ENCODE data around the gene HMGCL. TPM values are rescaled to one million over a fixed set of nuclear protein-coding genes. Genes with fewer than 3 reads are reported as not detected.

The HMGCL gene
- total RNA-seq, 1 donor from 2014 or later: 30.7 TPM

DNA sequence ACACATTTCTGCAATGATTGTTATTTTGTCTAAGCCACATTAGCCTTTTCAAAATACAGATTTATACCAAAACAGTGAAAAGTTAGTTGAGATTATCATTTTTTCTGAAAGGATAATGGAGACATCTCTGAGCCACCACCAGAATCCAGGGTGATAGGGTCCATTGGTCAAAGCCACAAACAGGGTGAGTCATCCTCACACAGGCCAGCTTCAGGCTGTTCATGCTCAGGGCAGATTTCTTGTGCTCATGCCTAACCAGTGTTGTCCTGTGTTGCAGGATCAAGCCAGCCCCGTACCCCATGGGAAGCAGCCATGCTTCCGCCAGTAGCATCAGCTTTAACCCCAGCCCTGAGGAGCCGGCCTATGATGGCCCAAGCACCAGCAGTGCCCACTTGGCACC lies 68.6 kb downstream of the HMGCL start:
- DNase-seq (no peak), ATAC-seq (ENCODE audit: low read depth) (peak; percentile 40)
- Mint-ChIP-seq H3K4me3 (no peak overlapping the region), H3K27me3 (no peaks in the 10 kb centered on the region), H3K9me3 (no peaks in the 10 kb centered on the region), H3K36me3 (ENCODE audit: low read depth) (peaks cover 91% of the 10 kb centered on the region), H3K27ac (no peak overlapping the region), H3K4me1 (peaks cover 4% of the 10 kb centered on the region)
- POLR2A ChIA-PET: interaction anchor here (0.6 to 0.9 kb wide), 2 partner anchors 13 to 134 kb away, joined by 3 read pairs; no protein-coding TSS in a partner anchor
- CTCF ChIA-PET: no interaction called here
- TF ChIP-seq, protein P1, sequence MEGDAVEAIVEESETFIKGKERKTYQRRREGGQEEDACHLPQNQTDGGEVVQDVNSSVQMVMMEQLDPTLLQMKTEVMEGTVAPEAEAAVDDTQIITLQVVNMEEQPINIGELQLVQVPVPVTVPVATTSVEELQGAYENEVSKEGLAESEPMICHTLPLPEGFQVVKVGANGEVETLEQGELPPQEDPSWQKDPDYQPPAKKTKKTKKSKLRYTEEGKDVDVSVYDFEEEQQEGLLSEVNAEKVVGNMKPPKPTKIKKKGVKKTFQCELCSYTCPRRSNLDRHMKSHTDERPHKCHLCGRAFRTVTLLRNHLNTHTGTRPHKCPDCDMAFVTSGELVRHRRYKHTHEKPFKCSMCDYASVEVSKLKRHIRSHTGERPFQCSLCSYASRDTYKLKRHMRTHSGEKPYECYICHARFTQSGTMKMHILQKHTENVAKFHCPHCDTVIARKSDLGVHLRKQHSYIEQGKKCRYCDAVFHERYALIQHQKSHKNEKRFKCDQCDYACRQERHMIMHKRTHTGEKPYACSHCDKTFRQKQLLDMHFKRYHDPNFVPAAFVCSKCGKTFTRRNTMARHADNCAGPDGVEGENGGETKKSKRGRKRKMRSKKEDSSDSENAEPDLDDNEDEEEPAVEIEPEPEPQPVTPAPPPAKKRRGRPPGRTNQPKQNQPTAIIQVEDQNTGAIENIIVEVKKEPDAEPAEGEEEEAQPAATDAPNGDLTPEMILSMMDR (IDR thresholded peaks at IDR 0.05): no peak
- intact Hi-C loops (cut with micrococcal nuclease): no loop called here

DNA sequence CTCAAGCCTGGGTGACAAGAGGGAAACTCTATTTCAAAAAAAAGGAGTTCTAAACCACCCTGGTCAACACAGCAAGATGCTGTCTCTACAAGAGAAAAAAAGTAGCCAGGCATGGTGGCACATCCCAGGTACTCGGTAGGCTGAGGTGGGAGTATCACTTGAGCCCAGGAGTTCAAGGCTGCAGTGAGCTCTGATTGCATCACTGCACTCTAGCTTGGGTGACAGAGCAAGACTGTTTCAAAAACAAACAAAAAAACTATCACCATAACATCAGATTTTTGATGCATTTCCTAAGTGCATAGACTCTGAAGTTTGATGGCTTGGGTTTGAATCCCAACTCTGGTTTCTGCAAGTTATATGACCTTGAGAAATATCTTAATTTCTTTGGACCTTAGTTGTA lies 72.3 kb downstream of the HMGCL start:
- DNase-seq (no peak), ATAC-seq (ENCODE audit: low read depth) (no peak)
- TF ChIP-seq, protein P1 (IDR thresholded peaks at IDR 0.05): no peak
- POLR2A ChIA-PET: no interaction called here
- intact Hi-C loops (cut with micrococcal nuclease): no loop called here
- Mint-ChIP-seq H3K27me3 (no peaks in the 10 kb centered on the region), H3K9me3 (no peaks in the 10 kb centered on the region), H3K36me3 (ENCODE audit: low read depth) (peaks cover 92% of the 10 kb centered on the region), H3K4me3 (no peak overlapping the region), H3K27ac (no peak overlapping the region), H3K4me1 (peaks cover 20% of the 10 kb centered on the region)
- CTCF ChIA-PET: interaction anchor here (1.2 kb wide), 2 partner anchors 26 to 59 kb away, joined by 3 read pairs; no protein-coding TSS in a partner anchor

Other genes with a start within 250 kb of the HMGCL start
- gene RPL11, start 133.6 kb downstream of the HMGCL start, total RNA-seq: 1,956 and 2,021 TPM in 2 replicates
- 70.2 and 72.6 TPM in 2 replicates for gene ELOA, start 82.0 kb downstream of the HMGCL start, total RNA-seq
- gene PITHD1, start 47.0 kb downstream of the HMGCL start, total RNA-seq: 58.7 and 63.3 TPM in 2 replicates
- gene LYPLA2, start 34.3 kb downstream of the HMGCL start, total RNA-seq: 75.8 and 81.6 TPM in 2 replicates
- gene GALE, start 24.7 kb downstream of the HMGCL start, total RNA-seq: 15.9 and 16.4 TPM in 2 replicates
- gene FUCA1, start 42.9 kb upstream of the HMGCL start, total RNA-seq: 9.5 and 10.7 TPM in 2 replicates
- 44.5 and 51.0 TPM in 2 replicates for gene CNR2, start 87.9 kb upstream of the HMGCL start, total RNA-seq
- gene PNRC2, start 134.4 kb upstream of the HMGCL start, total RNA-seq: 175 and 184 TPM in 2 replicates
- gene SRSF10, start 154.9 kb upstream of the HMGCL start, total RNA-seq: 168 and 192 TPM in 2 replicates